ENCODE results near the gene MYO7B. TPM values are rescaled to one million over a fixed set of nuclear protein-coding genes. Genes with fewer than 3 reads are reported as not detected.
"Not testable (repeated sequence)": the region's sequence is repeated elsewhere in the genome, so short reads cannot be mapped to it uniquely, and the experiment has no call there.

The MYO7B gene
- total RNA-seq, 1 donor from 2014 or later, result 1.5 TPM

- DNase-seq (ENCODE audit: low read depth, low spot score), result no peak
Observed at GRCh38 chr2:127551221-127551930, 15.9 kb downstream of the MYO7B start.

- DNase-seq (ENCODE audit: low read depth, low spot score), result no peak
Observed at GRCh38 chr2:127552336-127552735, 16.9 kb downstream of the MYO7B start.

- DNase-seq (ENCODE audit: low read depth, low spot score), result no peak
Observed at GRCh38 chr2:127552846-127553245, 17.4 kb downstream of the MYO7B start.

GRCh38 chr2:127558911-127559310 lies 23.4 kb downstream of the MYO7B start:
- no peak for DNase-seq (ENCODE audit: low read depth, low spot score)

GRCh38 chr2:127559454-127559853 lies 24.0 kb downstream of the MYO7B start:
- no peak for DNase-seq (ENCODE audit: low read depth, low spot score)

- DNase-seq (ENCODE audit: low read depth, low spot score), result no peak
Observed at GRCh38 chr2:127560201-127560930, 24.9 kb downstream of the MYO7B start.

GRCh38 chr2:127560931-127561280 lies 25.4 kb downstream of the MYO7B start:
- DNase-seq (ENCODE audit: low read depth, low spot score), result no peak

GRCh38 chr2:127561371-127561770 lies 25.9 kb downstream of the MYO7B start:
- DNase-seq (ENCODE audit: low read depth, low spot score), result no peak

GRCh38 chr2:127562936-127563335 lies 27.5 kb downstream of the MYO7B start:
- no peak for DNase-seq (ENCODE audit: low read depth, low spot score)

- DNase-seq (ENCODE audit: low read depth, low spot score), result no peak
Observed at GRCh38 chr2:127563458-127564428, 28.3 kb downstream of the MYO7B start.

- DNase-seq (ENCODE audit: low read depth, low spot score), result no peak
Observed at GRCh38 chr2:127564429-127565260, 29.2 kb downstream of the MYO7B start.

- DNase-seq (ENCODE audit: low read depth, low spot score), result no peak
Observed at GRCh38 chr2:127565261-127566138, 30.0 kb downstream of the MYO7B start.

GRCh38 chr2:127566139-127566417 lies 30.6 kb downstream of the MYO7B start:
- DNase-seq (ENCODE audit: low read depth, low spot score), result no peak

- no peak for DNase-seq (ENCODE audit: low read depth, low spot score)
Observed at GRCh38 chr2:127566576-127566975, 31.1 kb downstream of the MYO7B start.

GRCh38 chr2:127567351-127567854 lies 31.9 kb downstream of the MYO7B start:
- DNase-seq (ENCODE audit: low read depth, low spot score), result no peak

- no peak for DNase-seq (ENCODE audit: low read depth, low spot score)
Observed at GRCh38 chr2:127568128-127568527, 32.6 kb downstream of the MYO7B start.

- no peak for DNase-seq (ENCODE audit: low read depth, low spot score)
Observed at GRCh38 chr2:127569666-127570065, 34.2 kb downstream of the MYO7B start.

GRCh38 chr2:127570282-127571250 lies 35.1 kb downstream of the MYO7B start:
- no peak for DNase-seq (ENCODE audit: low read depth, low spot score)

- not testable (repeated sequence) for DNase-seq (ENCODE audit: low read depth, low spot score)
Observed at GRCh38 chr2:127572352-127572751, 36.9 kb downstream of the MYO7B start.

Measured in pulmonary artery endothelial cell (primary cell).